Measurements from ENCODE around the gene CENPU. TPM values are rescaled to one million over a fixed set of nuclear protein-coding genes. Genes with fewer than 3 reads are reported as not detected.

Gene CENPU
- total and polyA plus RNA-seq, 10 of the 15 experiments (the other 5 are each of a cell fraction or from before 2014, with no cell fraction given) = 26.6 to 90.8 (median 53.8) TPM

- Histone ChIP-seq H3K27me3 (replicated peaks in 1 of 2; ENCODE audit: control insufficient read depth in 2 of 2, insufficient read depth in 2 of 2, low read length in 1 of 2) (no peaks in the 10 kb centered on the region), H3K9me3 (replicated peaks; ENCODE audit: control insufficient read depth, insufficient read depth, low read length) (no peaks in the 10 kb centered on the region), H4K20me1 (ENCODE audit: control insufficient read depth, insufficient read depth) (no peaks in the 10 kb centered on the region), H3K4me2 (ENCODE audit: control insufficient read depth, insufficient read depth) (no peak overlapping the region), H3K36me3 (ENCODE audit: control insufficient read depth in 2 of 2, insufficient read depth in 2 of 2, low read length in 1 of 2) (peaks cover 0 to 2% of the 10 kb centered on the region in 2 experiments; a peak in 1 of 4 replicates), H3K27ac (ENCODE audit: control insufficient read depth, insufficient read depth) (no peak overlapping the region), H2AFZ (ENCODE audit: control insufficient read depth, low read depth, low read length) (no peak overlapping the region), H3K4me1 (ENCODE audit: control insufficient read depth, insufficient read depth, low read length) (no peaks in the 10 kb centered on the region), H3K9ac (ENCODE audit: control insufficient read depth, insufficient read depth, low read length) (no peak overlapping the region), H3K4me3 (no peak overlapping the region), H3K79me2 (ENCODE audit: control insufficient read depth, insufficient read depth, low read length) (no peaks in the 10 kb centered on the region)
- DNase-seq (ENCODE audit: low read depth, low spot score) (no peak), ATAC-seq (no peak), FAIRE-seq (no peak)
- SMC1A ChIA-PET (ENCODE audit: uncharacterized antibody, unreplicated experiment) = no interaction called here
- TF ChIP-seq, protein P1, sequence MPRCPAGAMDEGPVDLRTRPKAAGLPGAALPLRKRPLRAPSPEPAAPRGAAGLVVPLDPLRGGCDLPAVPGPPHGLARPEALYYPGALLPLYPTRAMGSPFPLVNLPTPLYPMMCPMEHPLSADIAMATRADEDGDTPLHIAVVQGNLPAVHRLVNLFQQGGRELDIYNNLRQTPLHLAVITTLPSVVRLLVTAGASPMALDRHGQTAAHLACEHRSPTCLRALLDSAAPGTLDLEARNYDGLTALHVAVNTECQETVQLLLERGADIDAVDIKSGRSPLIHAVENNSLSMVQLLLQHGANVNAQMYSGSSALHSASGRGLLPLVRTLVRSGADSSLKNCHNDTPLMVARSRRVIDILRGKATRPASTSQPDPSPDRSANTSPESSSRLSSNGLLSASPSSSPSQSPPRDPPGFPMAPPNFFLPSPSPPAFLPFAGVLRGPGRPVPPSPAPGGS (IDR thresholded peaks at IDR 0.05; ENCODE audit: borderline replicate concordance, insufficient read depth, low read depth, low read length, poor library complexity, severe bottlenecking) = peak; percentile 71
- TF ChIP-seq, protein P2, sequence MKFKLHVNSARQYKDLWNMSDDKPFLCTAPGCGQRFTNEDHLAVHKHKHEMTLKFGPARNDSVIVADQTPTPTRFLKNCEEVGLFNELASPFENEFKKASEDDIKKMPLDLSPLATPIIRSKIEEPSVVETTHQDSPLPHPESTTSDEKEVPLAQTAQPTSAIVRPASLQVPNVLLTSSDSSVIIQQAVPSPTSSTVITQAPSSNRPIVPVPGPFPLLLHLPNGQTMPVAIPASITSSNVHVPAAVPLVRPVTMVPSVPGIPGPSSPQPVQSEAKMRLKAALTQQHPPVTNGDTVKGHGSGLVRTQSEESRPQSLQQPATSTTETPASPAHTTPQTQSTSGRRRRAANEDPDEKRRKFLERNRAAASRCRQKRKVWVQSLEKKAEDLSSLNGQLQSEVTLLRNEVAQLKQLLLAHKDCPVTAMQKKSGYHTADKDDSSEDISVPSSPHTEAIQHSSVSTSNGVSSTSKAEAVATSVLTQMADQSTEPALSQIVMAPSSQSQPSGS (IDR thresholded peaks at IDR 0.05; ENCODE audit: low read length) = no peak
- BruUV-seq (replicated peaks) = no TSS peak
- intact Hi-C loops (cut with micrococcal nuclease; ENCODE audit: unreplicated experiment) = no loop called here
- in situ Hi-C loops (cut with MboI) = no loop called here
- RAD21 ChIA-PET (ENCODE audit: unreplicated experiment) = interaction anchor here (0.6 kb wide), 1 partner anchor 407 kb away, joined by 3 read pairs; no protein-coding TSS in a partner anchor
- CTCF ChIA-PET = no interaction called here
- WGBS (ENCODE audit: insufficient coverage, insufficient replicate concordance, low lambda C conversion rate, missing lambda C conversion rate) = 48% methylated on average over 11 of the region's 11 CpGs
- POLR2A ChIA-PET = interaction anchor here (0.6 kb wide), 1 partner anchor 185 kb away, joined by 3 read pairs; no protein-coding TSS in a partner anchor
Measured at GRCh38 chr4:184688447-184688846, 45.4 kb downstream of the CENPU start.

- POLR2A ChIA-PET = interaction anchor here (0.6 kb wide), 1 partner anchor 184 kb away, joined by 3 read pairs; no protein-coding TSS in a partner anchor
- RAD21 ChIA-PET (ENCODE audit: unreplicated experiment) = no interaction called here
- H3K4me1 ChIP-seq (ENCODE audit: control insufficient read depth, insufficient read depth, low read length) = no peaks in the 10 kb centered on the region
- H3K4me3 ChIP-seq = no peak overlapping the region
- no peaks in the 10 kb centered on the region for H3K79me2 ChIP-seq (ENCODE audit: control insufficient read depth, insufficient read depth, low read length)
- WGBS (ENCODE audit: insufficient coverage, insufficient replicate concordance, low lambda C conversion rate, missing lambda C conversion rate) = 60% methylated on average over 3 of the region's 3 CpGs
- CTCF ChIA-PET = no interaction called here
- BruUV-seq (replicated peaks) = no TSS peak
- H3K9ac ChIP-seq (ENCODE audit: control insufficient read depth, insufficient read depth, low read length) = no peak overlapping the region
- no peak overlapping the region for H3K4me2 ChIP-seq (ENCODE audit: control insufficient read depth, insufficient read depth)
- no peak for ATAC-seq
- no peaks in the 10 kb centered on the region for H3K9me3 ChIP-seq (replicated peaks; ENCODE audit: control insufficient read depth, insufficient read depth, low read length)
- SMC1A ChIA-PET (ENCODE audit: uncharacterized antibody, unreplicated experiment) = no interaction called here
- H3K36me3 ChIP-seq (ENCODE audit: control insufficient read depth in 2 of 2, insufficient read depth in 2 of 2, low read length in 1 of 2) = peaks cover 0 to 2% of the 10 kb centered on the region in 2 experiments; a peak in 1 of 4 replicates
- H4K20me1 ChIP-seq (ENCODE audit: control insufficient read depth, insufficient read depth) = no peaks in the 10 kb centered on the region
- intact Hi-C loops (cut with micrococcal nuclease; ENCODE audit: unreplicated experiment) (no loop called here), in situ Hi-C loops (cut with MboI) (no loop called here)
- no peak overlapping the region for H2AFZ ChIP-seq (ENCODE audit: control insufficient read depth, low read depth, low read length)
- no peak for FAIRE-seq
- no peaks in the 10 kb centered on the region for H3K27me3 ChIP-seq (replicated peaks in 1 of 2; ENCODE audit: control insufficient read depth in 2 of 2, insufficient read depth in 2 of 2, low read length in 1 of 2)
- no peak for DNase-seq (ENCODE audit: low read depth, low spot score)
- H3K27ac ChIP-seq (ENCODE audit: control insufficient read depth, insufficient read depth) = no peak overlapping the region
- TF ChIP-seq NR2C1 (IDR thresholded peaks at IDR 0.05) (no peak), POLR2A (IDR thresholded peaks at IDR 0.05; ENCODE audit: low read depth, low read length) (no peak), MXI1 (IDR thresholded peaks at IDR 0.05; ENCODE audit: low read depth, low read length) (no peak), HCFC1 (IDR thresholded peaks at IDR 0.05; ENCODE audit: low read length) (no peak), E4F1 (IDR thresholded peaks at IDR 0.05; ENCODE audit: borderline replicate concordance, partially characterized antibody) (no peak), CREM (IDR thresholded peaks at IDR 0.05; ENCODE audit: low read depth) (no peak), NRF1 (conservative IDR thresholded peaks at IDR 0.05; ENCODE audit: low read depth, low read length) (no peak), ASH2L (IDR thresholded peaks at IDR 0.05; ENCODE audit: borderline replicate concordance, low read depth) (no peak)
Measured at GRCh38 chr4:184688005-184688404, 45.9 kb downstream of the CENPU start.
